Cardiac fibroblast (primary cell): Measurements from ENCODE around the gene NIPAL3.
A peak's percentile ranks its signal among the peaks of the same experiment; 100 is the strongest.
"Not testable (repeated sequence)": the region's sequence is repeated elsewhere in the genome, so short reads cannot be mapped to it uniquely, and the experiment has no call there.

Source experiments
- DNase-seq, 2 donors: peaks; one replicate each; pipeline versions ENCODE4 v3.0.0 to v3.0.0-alpha.2; 2010; ENCODE audit warnings: low read depth in 2 of 2
- H3K4me3 ChIP-seq, 2 donors: replicated peaks in 1 of 2; 1 replicate in 1 of 2; 2 replicates in 1 of 2; pipeline ENCODE4 v1.5.1; 2011; ENCODE audit warnings: low read depth in 2 of 2, low read length in 2 of 2, mild to moderate bottlenecking in 2 of 2, moderate library complexity in 1 of 2
- TF ChIP-seq, protein P1 (sequence below): IDR thresholded peaks from one replicate; pipeline ENCODE4 v1.5.1; 2011; ENCODE audit warnings: low read depth, mild to moderate bottlenecking, low read length, inconsistent platforms

NIPAL3 gene

DNA sequence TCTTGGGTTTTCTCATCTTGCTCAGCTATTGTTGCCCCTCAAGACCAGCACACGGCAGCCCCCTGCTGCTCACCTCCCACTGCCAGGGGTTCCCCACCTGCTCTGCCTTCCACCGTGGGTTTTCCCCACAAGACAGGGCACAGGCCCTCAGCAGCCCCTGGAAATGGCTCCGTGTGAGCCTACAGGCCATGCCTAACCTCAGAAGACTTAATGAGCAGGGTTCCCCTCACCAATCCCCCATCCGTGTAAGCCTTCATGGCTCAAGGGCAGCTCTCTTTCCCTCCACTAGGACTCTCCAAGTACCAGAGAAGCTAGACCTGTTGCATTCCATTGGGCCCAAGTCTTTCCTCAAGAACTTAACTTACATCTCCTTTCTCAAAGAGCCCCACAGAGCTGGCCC lies 68.6 kb downstream of the NIPAL3 start:
- no peak overlapping the region for H3K4me3 ChIP-seq
- TF ChIP-seq, protein P1, sequence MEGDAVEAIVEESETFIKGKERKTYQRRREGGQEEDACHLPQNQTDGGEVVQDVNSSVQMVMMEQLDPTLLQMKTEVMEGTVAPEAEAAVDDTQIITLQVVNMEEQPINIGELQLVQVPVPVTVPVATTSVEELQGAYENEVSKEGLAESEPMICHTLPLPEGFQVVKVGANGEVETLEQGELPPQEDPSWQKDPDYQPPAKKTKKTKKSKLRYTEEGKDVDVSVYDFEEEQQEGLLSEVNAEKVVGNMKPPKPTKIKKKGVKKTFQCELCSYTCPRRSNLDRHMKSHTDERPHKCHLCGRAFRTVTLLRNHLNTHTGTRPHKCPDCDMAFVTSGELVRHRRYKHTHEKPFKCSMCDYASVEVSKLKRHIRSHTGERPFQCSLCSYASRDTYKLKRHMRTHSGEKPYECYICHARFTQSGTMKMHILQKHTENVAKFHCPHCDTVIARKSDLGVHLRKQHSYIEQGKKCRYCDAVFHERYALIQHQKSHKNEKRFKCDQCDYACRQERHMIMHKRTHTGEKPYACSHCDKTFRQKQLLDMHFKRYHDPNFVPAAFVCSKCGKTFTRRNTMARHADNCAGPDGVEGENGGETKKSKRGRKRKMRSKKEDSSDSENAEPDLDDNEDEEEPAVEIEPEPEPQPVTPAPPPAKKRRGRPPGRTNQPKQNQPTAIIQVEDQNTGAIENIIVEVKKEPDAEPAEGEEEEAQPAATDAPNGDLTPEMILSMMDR, result no peak
- DNase-seq, result no peak

DNA sequence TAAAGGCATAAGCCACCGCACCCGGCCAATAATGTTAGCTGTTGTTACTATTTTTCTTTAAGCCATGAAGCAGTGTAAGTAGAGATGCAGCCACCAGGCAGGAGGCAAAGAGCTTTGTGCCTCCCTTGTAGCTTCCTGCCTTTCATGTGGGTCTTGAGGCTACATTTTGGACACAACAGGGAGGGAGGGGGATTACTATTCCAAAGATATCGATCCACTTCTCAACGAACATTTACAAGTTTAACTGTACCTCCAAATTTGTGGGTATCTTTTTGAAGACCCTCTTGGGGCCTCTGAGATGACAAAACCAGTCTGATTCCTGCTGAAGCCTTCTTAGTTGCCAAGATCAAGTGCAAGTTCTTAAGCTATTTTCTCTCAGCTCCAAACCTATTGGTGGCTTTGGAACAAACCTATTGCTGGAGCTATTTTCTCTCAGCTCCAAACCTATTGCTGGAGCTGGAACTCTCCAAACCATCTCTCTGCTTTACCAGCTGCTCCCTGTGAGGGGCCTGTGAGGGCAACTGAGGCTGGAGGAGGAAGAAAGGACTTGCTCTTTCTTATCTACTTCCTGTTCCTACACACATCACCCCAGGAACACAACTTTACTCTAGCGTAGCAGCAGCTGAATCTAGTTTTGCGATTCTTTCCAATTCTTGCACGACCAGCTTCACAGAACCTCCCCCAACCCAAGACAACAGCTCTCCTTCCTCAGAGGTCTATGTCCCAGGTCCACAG lies 70.9 kb downstream of the NIPAL3 start:
- H3K4me3 ChIP-seq, result no peak overlapping the region
- DNase-seq, result no peak
- TF ChIP-seq, protein P1, result no peak

DNA sequence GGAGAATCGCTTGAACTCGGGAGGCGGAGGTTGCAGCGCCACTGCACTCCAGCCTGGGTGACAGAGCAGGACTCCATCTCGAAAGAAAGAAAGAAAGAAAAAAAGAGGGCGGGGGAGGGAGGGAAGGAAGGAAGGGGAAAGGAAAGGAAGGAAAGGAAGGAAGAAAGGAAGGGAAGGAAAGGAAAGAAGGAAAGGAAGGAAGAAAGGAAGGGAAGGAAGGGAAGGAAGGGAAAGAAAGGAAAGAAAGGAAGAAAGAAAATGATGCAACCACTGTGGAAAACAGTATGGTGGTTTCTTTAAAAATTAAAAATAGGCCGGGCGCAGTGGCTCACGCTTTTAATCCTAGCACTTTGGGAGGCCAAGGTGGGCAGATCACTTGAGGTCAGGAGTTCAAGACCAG lies 71.9 kb downstream of the NIPAL3 start:
- TF ChIP-seq, protein P1, result no peak
- DNase-seq, result no peak
- H3K4me3 ChIP-seq, result no peak overlapping the region

DNA sequence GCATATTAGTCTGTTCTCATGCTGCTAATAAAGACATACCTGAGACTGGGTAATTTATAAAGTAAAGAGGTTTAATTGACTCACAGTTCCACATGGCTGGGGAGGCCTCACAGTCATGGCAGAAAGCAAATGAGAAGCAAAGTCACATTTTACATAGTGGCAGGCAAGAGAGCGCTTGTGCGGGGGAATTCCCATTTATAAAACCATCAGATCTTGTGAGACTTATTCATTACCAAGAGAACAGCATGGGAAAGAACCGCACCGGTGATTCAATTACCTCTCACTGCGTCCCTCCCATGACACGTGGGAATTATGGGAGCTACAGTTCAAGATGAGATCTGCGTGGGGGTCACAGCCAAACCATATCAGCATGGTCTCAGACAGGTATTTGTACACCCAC lies 72.6 kb downstream of the NIPAL3 start:
- H3K4me3 ChIP-seq, DNase-seq: not testable (repeated sequence)

DNA sequence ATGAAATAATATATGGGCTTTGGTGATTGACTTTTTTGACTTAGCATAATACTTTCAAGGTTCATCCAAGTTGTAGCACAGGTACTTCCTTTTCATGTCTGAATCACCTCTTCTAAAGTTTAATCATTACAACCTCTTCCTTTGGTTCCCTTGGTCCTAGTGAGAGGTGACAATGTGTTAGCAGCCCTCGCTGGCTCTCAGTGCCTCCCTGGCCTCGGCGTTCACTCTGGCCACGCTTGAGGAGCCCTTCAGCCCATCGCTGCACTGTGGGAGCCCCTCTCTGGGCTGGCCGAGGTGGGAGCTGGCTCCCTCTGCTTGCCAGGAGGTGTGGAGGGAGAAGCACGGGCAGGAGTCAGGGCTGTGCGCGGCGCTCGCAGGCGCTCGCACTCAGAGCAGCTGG lies 74.1 kb downstream of the NIPAL3 start:
- TF ChIP-seq, protein P1, result no peak
- DNase-seq, result no peak
- H3K4me3 ChIP-seq, result no peak overlapping the region

DNA sequence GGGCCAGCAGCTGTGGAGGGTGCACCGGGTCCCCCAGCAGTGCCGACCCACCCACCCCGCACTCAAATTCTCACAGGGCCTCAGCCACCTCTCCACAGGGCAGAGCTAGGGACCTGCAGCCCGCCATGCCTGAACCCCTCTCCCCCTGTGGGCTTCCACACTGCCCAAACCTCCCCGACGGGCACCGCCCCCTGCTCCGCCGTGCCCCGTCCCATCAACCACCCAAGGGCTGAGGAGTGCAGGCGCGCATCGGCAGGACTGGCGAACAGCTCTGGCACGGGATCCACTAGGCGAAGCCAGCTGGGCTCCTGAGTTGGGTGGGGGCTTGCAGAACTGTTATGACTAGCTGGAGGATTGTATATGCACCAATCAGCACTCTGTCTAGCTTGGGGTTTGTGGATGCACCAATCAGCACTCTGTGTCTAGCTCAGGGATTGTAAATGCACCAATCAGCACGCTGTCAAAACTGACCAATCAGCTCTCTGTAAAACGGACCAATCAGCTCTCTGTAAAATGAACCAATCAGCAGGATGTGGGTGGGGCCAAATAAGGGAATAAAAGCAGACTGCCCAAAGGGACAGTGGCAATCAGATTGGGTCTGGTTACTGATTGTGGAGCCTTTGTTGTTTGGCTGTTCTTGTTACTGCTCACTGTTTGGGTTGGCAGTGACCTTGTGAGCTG lies 74.6 kb downstream of the NIPAL3 start:
- DNase-seq, result no peak
- TF ChIP-seq, protein P1, result no peak
- H3K4me3 ChIP-seq, result no peak overlapping the region

DNA sequence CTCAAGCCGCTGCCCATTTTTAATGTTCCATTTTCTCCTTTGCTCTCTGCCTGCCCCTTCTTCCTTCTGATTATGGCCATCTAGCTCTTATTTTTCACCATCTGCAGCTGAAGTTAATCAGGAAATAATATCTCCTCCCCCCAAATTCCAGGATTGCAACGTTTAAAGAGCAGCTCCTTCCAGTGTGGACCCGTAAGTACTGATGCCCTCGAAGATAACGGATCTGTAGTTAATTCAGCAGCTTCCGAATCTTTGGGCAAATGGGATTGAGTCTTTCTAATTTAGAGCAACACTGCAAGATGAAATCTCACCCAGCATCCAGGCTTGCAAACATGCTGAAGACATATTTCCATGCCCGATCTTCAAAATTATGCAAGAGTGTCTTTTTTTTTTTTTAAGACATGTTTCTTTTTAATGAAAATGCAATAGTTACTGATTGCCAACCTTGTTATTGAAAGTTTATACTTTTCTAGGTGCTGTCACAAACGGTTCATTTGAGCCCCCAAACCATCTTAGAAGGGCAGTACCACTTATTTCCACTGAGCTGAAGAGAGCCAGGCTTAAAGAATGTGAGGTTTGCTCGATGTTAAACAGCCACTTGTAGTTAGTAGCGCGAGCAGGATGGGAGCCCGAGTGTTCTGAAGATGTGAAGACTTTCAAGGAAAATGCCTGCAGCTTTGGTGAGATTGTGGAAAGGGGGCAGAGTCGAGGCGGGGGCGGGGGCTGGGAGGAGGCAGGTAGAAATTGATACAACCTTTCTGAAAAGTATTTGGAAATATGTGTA lies 76.2 kb downstream of the NIPAL3 start:
- DNase-seq, result no peak
- H3K4me3 ChIP-seq, result no peak overlapping the region
- TF ChIP-seq, protein P1, result peak; percentile 2

DNA sequence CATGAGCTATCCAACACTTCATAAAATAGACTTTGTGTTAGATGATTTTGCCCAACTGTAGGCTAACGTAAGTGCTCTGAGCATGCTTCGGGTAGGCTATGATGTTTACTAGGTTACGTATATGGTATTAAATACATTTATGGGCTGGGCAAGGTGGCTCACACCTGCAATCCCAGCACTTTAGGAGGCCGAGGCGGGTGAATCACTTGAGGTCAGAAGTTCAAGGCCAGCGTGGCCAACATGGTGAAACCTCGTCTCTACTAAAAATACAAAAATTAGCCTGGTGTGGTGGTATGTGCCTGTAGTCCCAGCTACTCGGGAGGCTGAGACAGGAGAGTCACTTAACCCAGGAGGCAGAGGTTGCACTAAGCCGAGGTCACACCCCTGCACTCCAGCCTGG lies 77.3 kb downstream of the NIPAL3 start:
- DNase-seq, H3K4me3 ChIP-seq: not testable (repeated sequence)
